Fibroblast of villous mesenchyme (primary cell): ENCODE measurements around the gene PXDN. TPM values are rescaled to one million over a fixed set of nuclear protein-coding genes. Genes with fewer than 3 reads are reported as not detected.
"Not testable (repeated sequence)": the region's sequence is repeated elsewhere in the genome, so short reads cannot be mapped to it uniquely, and the experiment has no call there.

Experiments used
- DNase-seq: peaks from one replicate; pipeline ENCODE4 v3.0.0-alpha.2; 2010; ENCODE audit warnings: low read depth
- H3K4me3 ChIP-seq: 2 replicates; pipeline ENCODE4 v1.5.1; 2011; ENCODE audit warnings: low read depth, mild to moderate bottlenecking, low read length
- total RNA-seq: library from RNA; depleted of rRNA; stranded (reverse); fragments of >200 nt; gene quantifications from 2 replicates; pipeline ENCODE4 v1.2.3, GENCODE V29; 2012
- TF ChIP-seq, protein P1 (sequence below): IDR thresholded peaks from 2 replicates; pipeline ENCODE4 v1.5.1; 2012; ENCODE audit warnings: low read depth, mild to moderate bottlenecking, low read length; ENCODE audit not compliant: insufficient read depth

The PXDN gene
- total RNA-seq, 1 donor = 296 TPM

DNA sequence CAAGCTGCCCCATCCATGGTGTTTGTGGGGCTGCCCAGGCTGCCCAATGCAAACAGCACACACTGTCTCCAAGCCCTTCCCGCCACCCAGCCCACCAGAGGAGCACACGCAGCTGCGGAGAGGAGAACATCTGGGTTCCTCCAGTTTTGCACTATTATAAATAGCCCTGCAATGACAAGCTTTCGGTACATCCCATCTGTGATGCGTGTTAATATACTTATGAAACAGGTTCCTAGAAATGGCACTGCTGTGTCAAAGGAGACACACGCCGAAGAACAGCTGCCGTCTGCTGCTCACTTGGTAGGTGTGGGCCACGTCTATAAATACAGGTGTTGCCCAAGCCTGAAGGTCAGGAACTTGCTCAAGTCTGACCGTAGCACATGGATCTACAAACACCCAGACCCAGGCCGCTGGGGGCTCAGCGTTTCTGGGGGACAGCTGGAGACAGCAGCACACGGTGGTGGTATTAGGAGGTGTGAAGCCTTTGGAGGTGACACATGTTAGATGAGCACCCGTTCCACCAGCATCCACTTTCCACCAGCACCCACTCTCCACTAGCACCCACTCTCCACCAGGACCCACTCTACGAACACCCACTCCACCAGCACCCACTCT lies 34.3 kb downstream of the PXDN start:
- DNase-seq = no peak

DNA sequence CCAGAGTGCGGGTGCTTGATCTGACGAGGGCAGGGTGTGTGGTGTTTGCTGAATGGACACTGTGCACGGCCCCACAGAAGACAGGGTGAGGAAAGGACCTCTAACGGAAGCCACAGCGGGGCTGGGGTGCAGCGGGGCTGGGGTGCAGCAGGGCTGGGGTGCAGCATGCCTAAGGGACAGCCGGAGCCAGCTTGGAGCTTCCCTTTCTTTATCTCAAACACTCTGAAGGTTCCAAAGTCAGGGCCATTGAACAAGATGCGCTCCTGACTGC lies 35.0 kb downstream of the PXDN start:
- TF ChIP-seq, protein P1, sequence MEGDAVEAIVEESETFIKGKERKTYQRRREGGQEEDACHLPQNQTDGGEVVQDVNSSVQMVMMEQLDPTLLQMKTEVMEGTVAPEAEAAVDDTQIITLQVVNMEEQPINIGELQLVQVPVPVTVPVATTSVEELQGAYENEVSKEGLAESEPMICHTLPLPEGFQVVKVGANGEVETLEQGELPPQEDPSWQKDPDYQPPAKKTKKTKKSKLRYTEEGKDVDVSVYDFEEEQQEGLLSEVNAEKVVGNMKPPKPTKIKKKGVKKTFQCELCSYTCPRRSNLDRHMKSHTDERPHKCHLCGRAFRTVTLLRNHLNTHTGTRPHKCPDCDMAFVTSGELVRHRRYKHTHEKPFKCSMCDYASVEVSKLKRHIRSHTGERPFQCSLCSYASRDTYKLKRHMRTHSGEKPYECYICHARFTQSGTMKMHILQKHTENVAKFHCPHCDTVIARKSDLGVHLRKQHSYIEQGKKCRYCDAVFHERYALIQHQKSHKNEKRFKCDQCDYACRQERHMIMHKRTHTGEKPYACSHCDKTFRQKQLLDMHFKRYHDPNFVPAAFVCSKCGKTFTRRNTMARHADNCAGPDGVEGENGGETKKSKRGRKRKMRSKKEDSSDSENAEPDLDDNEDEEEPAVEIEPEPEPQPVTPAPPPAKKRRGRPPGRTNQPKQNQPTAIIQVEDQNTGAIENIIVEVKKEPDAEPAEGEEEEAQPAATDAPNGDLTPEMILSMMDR = no peak
- no peak for DNase-seq
- no peak overlapping the region for H3K4me3 ChIP-seq

More for the DNA sequence above, 34.3 kb downstream of the PXDN start:
- H3K4me3 ChIP-seq = no peak overlapping the region
- TF ChIP-seq, protein P1 = no peak

DNA sequence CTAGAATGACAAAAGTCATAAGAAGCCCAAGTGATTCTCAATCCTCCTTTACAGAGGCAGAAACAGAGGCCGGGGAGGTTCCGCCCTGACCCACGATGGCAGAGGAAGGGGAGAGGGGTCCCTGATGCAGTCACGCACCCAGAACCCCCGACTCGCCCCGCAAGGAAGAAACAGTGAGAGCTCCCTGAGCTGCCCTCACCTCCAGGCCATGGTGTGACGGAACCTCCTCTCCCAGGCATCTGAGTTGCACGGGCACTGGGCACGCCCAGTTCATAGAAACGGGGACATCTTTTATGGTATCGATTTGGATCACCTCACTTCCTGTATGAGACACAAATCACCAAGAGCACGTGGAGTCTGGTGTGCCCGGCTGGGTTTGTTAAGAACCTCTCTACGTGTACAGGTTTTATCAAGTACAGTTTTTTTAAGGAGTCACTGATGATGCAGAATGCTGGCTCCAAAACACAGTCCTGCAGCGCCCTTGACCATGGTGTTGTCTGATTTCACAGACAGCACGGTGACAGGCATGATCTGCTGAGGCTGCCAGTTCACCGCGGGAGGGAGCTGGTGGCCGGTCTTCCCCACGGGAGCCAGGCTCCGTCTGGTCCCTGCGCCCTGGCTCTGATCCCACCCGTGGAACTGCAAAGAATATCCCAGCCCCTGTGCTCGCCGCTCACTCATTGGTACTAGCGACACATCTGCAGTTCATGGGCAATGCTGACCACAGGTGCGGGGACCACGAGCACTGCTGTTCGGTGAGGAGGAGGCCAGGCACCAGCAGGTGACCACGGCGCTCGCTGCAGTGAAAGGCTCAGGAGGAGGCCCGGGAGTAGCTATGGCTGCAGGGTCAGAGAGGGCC lies 35.6 kb downstream of the PXDN start:
- no peak for DNase-seq
- TF ChIP-seq, protein P1 = no peak
- H3K4me3 ChIP-seq = no peak overlapping the region

DNA sequence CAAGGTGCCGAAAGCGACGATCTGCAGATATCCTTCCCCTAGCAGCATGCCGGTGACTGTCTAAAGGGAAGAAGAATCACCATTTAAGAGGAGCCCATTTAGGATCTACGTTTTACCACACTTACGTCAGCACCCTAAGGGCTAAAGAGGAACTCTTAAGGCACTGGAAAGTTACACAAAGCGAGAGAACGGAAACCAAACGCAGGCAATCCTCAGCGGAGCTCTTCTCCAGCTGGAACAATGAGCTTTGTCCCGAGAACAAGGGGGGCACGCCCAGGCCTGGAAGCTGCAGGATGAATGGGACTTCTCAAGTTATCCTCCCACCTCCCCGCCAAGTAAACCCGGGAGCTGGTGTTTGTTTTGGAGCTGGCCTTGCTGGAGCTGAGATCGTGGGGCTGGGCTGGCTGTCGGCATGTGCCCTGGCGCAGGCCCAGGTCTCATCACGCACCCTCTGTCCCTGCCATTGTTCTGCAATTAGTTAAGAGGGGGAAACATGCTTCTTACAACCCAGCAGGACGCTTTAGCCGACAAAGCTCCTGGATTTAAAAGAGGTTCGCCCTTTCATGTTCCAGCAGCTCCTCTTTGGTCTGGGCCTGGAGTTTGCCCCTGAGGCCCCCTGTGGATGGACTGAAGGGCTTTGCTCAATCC lies 36.4 kb downstream of the PXDN start:
- TF ChIP-seq, protein P1 = no peak
- peak; percentile 88 for DNase-seq
- H3K4me3 ChIP-seq = no peak overlapping the region

DNA sequence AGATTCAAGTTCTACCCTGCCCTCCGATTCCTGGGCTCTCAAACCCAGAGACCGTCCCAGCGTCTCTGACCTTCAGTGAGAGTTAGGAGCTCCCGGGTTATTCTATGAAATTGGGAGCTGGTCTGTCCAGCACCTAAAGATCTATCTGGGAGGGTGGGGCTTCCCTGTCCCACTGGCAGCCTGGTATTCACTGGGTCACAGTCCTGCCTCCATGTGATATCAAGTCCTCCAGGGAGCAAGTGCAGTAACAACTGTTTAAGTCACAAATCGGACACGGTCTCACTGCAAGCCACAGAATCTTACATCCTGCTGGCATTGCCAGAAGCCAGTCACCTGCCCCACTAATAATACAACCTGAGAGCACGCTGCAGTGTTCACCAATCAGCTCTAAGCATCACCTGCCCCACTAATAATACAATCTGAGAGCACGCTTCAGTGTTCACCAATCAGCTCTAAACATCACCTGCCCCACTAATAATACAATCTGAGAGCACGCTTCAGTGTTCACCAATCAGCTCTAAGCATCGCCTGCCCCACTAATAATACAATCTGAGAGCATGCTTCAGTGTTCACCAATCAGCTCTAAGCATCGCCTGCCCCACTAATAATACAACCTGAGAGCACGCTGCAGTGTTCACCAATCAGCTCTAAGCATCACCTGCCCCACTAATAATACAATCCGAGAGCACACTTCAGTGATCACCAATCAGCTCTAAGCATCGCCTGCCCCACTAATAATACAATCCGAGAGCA lies 38.0 kb downstream of the PXDN start:
- DNase-seq, H3K4me3 ChIP-seq: not testable (repeated sequence)

DNA sequence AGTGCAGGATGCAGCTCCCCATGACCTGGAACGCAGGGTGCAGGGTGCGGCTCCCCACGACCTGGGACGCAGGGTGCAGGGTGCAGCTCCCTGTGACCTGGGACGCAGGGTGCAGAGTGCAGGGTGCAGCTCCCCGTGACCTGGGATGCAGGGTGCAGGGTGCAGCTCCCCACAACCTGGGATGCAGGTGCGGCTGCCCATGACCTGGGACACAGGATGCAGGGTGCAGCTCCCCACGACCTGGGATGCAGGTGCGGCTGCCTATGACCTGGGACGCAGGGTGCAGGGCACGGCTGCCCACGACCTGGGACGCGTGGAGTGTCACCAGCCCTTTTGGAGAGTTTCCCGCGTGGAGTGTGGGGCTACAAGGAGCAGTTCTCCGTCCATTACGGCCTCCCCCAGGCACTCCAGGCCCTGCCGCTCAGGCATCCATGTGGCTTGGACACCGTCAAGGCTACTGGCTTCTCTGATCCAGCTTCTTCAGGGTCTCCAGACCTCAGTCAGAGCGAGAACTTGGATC lies 38.7 kb downstream of the PXDN start:
- TF ChIP-seq, protein P1 = no peak
- DNase-seq = no peak

More for the DNA sequence above, 38.7 kb downstream of the PXDN start:
- H3K4me3 ChIP-seq = no peak overlapping the region
